ENCODE data around the gene AHI1.

Gene AHI1

DNA sequence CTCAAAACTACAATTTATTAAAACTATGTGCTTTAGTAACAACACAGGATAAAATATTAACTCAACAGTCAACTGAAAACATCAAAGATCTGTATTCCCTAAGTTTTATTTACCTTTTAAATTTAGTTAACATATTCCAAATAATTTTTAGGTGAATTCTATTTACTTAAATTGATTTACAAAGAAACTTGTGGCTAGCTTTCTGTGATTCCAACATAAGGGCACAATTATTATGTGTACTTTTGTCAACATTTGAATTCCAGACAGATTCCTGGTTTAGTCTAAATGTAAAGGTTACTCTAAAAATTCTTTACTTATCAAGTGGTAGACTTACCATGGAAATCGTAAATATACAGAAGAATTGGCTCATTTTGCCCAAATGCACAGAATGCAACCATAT, 70.7 kb downstream of the AHI1 start:
- Histone ChIP-seq H2AFZ (ENCODE audit: low read depth) (no peak overlapping the region), H3K4me3 (IDR thresholded peaks at IDR 0.05; ENCODE audit: insufficient read depth, low read depth, low read length) (no peak overlapping the region), H3K4me1 (ENCODE audit: low read depth, poor library complexity, severe bottlenecking) (peaks cover 15% of the 10 kb centered on the region), H3K27me3 (ENCODE audit: insufficient read depth, low read depth) (no peaks in the 10 kb centered on the region), H3K4me2 (no peak overlapping the region), H4K20me1 (ENCODE audit: insufficient read depth) (no peaks in the 10 kb centered on the region), H3K36me3 (ENCODE audit: insufficient read depth) (no peaks in the 10 kb centered on the region), H3K79me2 (ENCODE audit: insufficient read depth, low read depth) (no peaks in the 10 kb centered on the region), H3K9ac (no peak overlapping the region), H3K27ac (no peak overlapping the region)
- TF ChIP-seq, protein P1, sequence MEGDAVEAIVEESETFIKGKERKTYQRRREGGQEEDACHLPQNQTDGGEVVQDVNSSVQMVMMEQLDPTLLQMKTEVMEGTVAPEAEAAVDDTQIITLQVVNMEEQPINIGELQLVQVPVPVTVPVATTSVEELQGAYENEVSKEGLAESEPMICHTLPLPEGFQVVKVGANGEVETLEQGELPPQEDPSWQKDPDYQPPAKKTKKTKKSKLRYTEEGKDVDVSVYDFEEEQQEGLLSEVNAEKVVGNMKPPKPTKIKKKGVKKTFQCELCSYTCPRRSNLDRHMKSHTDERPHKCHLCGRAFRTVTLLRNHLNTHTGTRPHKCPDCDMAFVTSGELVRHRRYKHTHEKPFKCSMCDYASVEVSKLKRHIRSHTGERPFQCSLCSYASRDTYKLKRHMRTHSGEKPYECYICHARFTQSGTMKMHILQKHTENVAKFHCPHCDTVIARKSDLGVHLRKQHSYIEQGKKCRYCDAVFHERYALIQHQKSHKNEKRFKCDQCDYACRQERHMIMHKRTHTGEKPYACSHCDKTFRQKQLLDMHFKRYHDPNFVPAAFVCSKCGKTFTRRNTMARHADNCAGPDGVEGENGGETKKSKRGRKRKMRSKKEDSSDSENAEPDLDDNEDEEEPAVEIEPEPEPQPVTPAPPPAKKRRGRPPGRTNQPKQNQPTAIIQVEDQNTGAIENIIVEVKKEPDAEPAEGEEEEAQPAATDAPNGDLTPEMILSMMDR (conservative IDR thresholded peaks at IDR 0.05; ENCODE audit: low read depth, low read length): no peak

DNA sequence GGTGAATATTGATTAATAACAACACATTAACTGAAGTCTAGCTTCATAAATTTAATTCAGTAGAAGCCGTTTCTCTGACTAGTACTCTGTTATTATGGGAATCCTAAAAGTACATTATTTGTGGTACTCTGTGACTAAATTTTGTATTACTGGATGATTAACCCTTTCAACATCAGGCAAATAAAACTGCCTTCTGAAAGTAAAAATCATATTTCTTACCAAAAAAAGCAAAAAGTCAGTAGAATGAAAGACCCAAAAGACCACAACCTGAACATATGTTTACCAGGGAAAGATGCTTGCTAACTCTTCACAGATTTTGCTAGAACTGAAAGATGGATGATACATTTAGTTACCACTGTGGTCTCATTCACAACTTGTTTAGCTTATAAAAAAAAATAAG, 73.2 kb downstream of the AHI1 start:
- TF ChIP-seq, protein P1 (conservative IDR thresholded peaks at IDR 0.05; ENCODE audit: low read depth, low read length): no peak
- no peaks in the 10 kb centered on the region for H4K20me1 ChIP-seq (ENCODE audit: insufficient read depth)
- H3K36me3 ChIP-seq (ENCODE audit: insufficient read depth): no peaks in the 10 kb centered on the region
- H3K4me2 ChIP-seq: no peak overlapping the region
- H2AFZ ChIP-seq (ENCODE audit: low read depth): no peak overlapping the region
- H3K4me1 ChIP-seq (ENCODE audit: low read depth, poor library complexity, severe bottlenecking): peaks cover 15% of the 10 kb centered on the region
- H3K27ac ChIP-seq: no peak overlapping the region
- no peak overlapping the region for H3K4me3 ChIP-seq (IDR thresholded peaks at IDR 0.05; ENCODE audit: insufficient read depth, low read depth, low read length)
- no peaks in the 10 kb centered on the region for H3K27me3 ChIP-seq (ENCODE audit: insufficient read depth, low read depth)
- no peak overlapping the region for H3K9ac ChIP-seq
- H3K79me2 ChIP-seq (ENCODE audit: insufficient read depth, low read depth): no peaks in the 10 kb centered on the region

DNA sequence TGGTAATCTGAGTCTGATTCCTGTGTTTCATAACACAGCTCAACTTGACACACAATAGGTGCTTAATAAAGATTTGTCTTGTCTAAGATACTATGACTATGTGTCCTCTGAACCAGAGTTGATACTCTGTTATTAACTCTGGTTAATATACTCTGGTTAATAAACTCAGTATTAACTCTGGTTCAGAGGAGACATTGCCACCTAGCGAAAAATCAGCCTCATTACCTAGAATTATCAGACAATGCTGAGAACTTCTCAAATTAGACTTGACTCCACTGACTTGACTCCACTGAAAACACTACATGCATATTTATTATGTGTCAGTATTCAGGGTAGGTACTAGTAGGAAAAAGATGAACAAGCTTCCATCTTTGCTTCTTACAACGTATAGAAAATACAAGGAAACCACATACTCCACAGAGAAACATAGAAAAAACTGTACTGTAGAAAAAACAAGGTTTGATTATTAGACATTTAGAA, 73.9 kb downstream of the AHI1 start:
- no peak overlapping the region for H3K4me2 ChIP-seq
- peaks cover 15% of the 10 kb centered on the region for H3K4me1 ChIP-seq (ENCODE audit: low read depth, poor library complexity, severe bottlenecking)
- TF ChIP-seq, protein P1 (conservative IDR thresholded peaks at IDR 0.05; ENCODE audit: low read depth, low read length): peak; percentile 85
- no peak overlapping the region for H3K9ac ChIP-seq
- no peaks in the 10 kb centered on the region for H3K27me3 ChIP-seq (ENCODE audit: insufficient read depth, low read depth)
- no peaks in the 10 kb centered on the region for H3K36me3 ChIP-seq (ENCODE audit: insufficient read depth)
- no peak overlapping the region for H3K27ac ChIP-seq
- H3K79me2 ChIP-seq (ENCODE audit: insufficient read depth, low read depth): no peaks in the 10 kb centered on the region
- no peak overlapping the region for H3K4me3 ChIP-seq (IDR thresholded peaks at IDR 0.05; ENCODE audit: insufficient read depth, low read depth, low read length)
- no peak overlapping the region for H2AFZ ChIP-seq (ENCODE audit: low read depth)
- H4K20me1 ChIP-seq (ENCODE audit: insufficient read depth): no peaks in the 10 kb centered on the region

DNA sequence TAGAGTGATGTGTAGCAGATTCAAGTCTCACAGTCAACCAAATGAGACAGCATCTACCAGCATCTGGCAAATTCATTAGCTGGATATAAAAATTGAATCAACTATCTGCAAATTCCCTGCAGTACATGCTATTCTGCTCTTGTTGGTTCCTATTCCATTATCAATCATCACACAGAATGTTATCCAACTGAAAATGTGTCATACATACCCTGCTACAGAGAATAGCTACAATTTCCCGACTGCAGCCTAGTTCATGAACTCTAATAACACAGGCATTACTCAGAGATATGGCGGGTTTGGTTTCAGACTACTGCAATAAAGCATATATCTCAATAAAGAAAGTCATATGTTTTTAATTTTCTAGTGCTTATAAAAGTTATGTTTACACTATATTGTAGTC, 78.4 kb downstream of the AHI1 start:
- H3K27ac ChIP-seq: no peak overlapping the region
- H3K4me3 ChIP-seq (IDR thresholded peaks at IDR 0.05; ENCODE audit: insufficient read depth, low read depth, low read length): no peak overlapping the region
- H3K4me1 ChIP-seq (ENCODE audit: low read depth, poor library complexity, severe bottlenecking): peaks cover 14% of the 10 kb centered on the region
- TF ChIP-seq, protein P1 (conservative IDR thresholded peaks at IDR 0.05; ENCODE audit: low read depth, low read length): no peak
- no peaks in the 10 kb centered on the region for H3K27me3 ChIP-seq (ENCODE audit: insufficient read depth, low read depth)
- H3K9ac ChIP-seq: no peak overlapping the region
- H3K79me2 ChIP-seq (ENCODE audit: insufficient read depth, low read depth): no peaks in the 10 kb centered on the region
- no peaks in the 10 kb centered on the region for H4K20me1 ChIP-seq (ENCODE audit: insufficient read depth)
- no peaks in the 10 kb centered on the region for H3K36me3 ChIP-seq (ENCODE audit: insufficient read depth)
- H2AFZ ChIP-seq (ENCODE audit: low read depth): no peak overlapping the region
- H3K4me2 ChIP-seq: no peak overlapping the region

Measured in KMS-11 (cell line).